Activated CD8-positive, alpha-beta T cell treated with anti-CD3 and anti-CD28 coated beads, Interleukin-2, amount 10 ng/mL, durations not matched to agents 7 days and 5 days (primary cell): ENCODE data around the gene ANKRD18A. TPM values are rescaled to one million over a fixed set of nuclear protein-coding genes. Genes with fewer than 3 reads are reported as not detected.

Source experiments
- total RNA-seq, 2 experiments: library from RNA; stranded (reverse); gene quantifications; one replicate each; pipeline ENCODE4 v1.2.3, GENCODE V29; 2021

ANKRD18A gene
- total RNA-seq, 2 experiments from 2014 or later = 0.08 to 0.11 TPM

Other genes starting within 250 kb of the ANKRD18A start
- 10 to 100 TPM; 14.7 to 16.3 TPM for gene ALDH1B1, start 227.9 kb downstream of the ANKRD18A start, total RNA-seq
- not detected for gene IGFBPL1, start 196.1 kb downstream of the ANKRD18A start, total RNA-seq
- not detected for gene FAM240B, start 99.5 kb upstream of the ANKRD18A start, total RNA-seq